Activated T-cell treated with anti-CD3 and anti-CD28 coated beads, Interleukin-2, amount 50 U/mL, for 72 hours (primary cell): Measurements from ENCODE around the gene DHCR24. TPM values are rescaled to one million over a fixed set of nuclear protein-coding genes. Genes with fewer than 3 reads are reported as not detected.
"Not testable (repeated sequence)": the region's sequence is repeated elsewhere in the genome, so short reads cannot be mapped to it uniquely, and the experiment has no call there.

Experiments used
- ATAC-seq, 2 donors: fragments of 150-1000 bp; cut with Tn5 transposase; replicated peaks in 1 of 2; 2 replicates each; pipeline ENCODE4 v1.10.0; 2021; ENCODE audit warnings: moderate library complexity in 2 of 2, mild to moderate bottlenecking in 1 of 2
- DNase-seq, 2 donors: peaks; one replicate each; pipeline ENCODE4 v3.0.0; 2021 to 2022; ENCODE audit warnings: mixed read lengths in 1 of 2
- H3K27ac Mint-ChIP-seq: one replicate; pipeline ENCODE4 v1.8.0; 2022; ENCODE audit warnings: mild to moderate bottlenecking, moderate library complexity, mixed read lengths
- H3K27me3 Mint-ChIP-seq: one replicate; pipeline ENCODE4 v1.8.0; 2022; ENCODE audit warnings: low read depth, mixed read lengths
- H3K36me3 Mint-ChIP-seq, 2 donors: one replicate each; pipeline ENCODE4 v1.8.0; 2022; ENCODE audit warnings: mixed read lengths in 2 of 2, mild to moderate bottlenecking in 1 of 2; ENCODE audit not compliant: insufficient read depth in 2 of 2
- H3K4me1 Mint-ChIP-seq: one replicate; pipeline ENCODE4 v1.8.0; 2022; ENCODE audit warnings: low read depth, mixed read lengths
- H3K4me3 Mint-ChIP-seq, 2 donors: one replicate each; pipeline ENCODE4 v1.8.0; 2022; ENCODE audit warnings: mild to moderate bottlenecking in 2 of 2, mixed read lengths in 2 of 2, moderate library complexity in 2 of 2
- H3K9me3 Mint-ChIP-seq, 2 donors: one replicate each; pipeline ENCODE4 v1.8.0; 2022; ENCODE audit warnings: mixed read lengths in 2 of 2
- total RNA-seq, 2 donors: library from RNA; stranded (reverse); gene quantifications; one replicate each; pipeline ENCODE4 v1.2.3, GENCODE V29; 2022

The DHCR24 gene
- total RNA-seq, 2 donors from 2014 or later: 17.3 to 17.7 TPM

GRCh38 chr1:54919367-54920359, 32.7 kb upstream of the DHCR24 start:
- H3K27ac Mint-ChIP-seq: no peak overlapping the region
- DNase-seq: no peak
- no peak for ATAC-seq
- H3K27me3 Mint-ChIP-seq: peaks cover 20% of the 10 kb centered on the region
- H3K4me1 Mint-ChIP-seq: no peaks in the 10 kb centered on the region
- H3K4me3 Mint-ChIP-seq: no peak overlapping the region
- H3K9me3 Mint-ChIP-seq: no peaks in the 10 kb centered on the region
- H3K36me3 Mint-ChIP-seq: no peaks in the 10 kb centered on the region

- H3K4me1 Mint-ChIP-seq, H3K27me3 Mint-ChIP-seq, H3K36me3 Mint-ChIP-seq, H3K9me3 Mint-ChIP-seq, DNase-seq, ATAC-seq, H3K27ac Mint-ChIP-seq, H3K4me3 Mint-ChIP-seq: not testable (repeated sequence)
Observed at GRCh38 chr1:54911076-54911475, 24.1 kb upstream of the DHCR24 start.

- no peak overlapping the region for H3K27ac Mint-ChIP-seq
- H3K4me3 Mint-ChIP-seq: no peak overlapping the region
- H3K4me1 Mint-ChIP-seq: no peaks in the 10 kb centered on the region
- H3K27me3 Mint-ChIP-seq: peaks cover 14% of the 10 kb centered on the region
- no peaks in the 10 kb centered on the region for H3K9me3 Mint-ChIP-seq
- ATAC-seq (no peak), DNase-seq (no peak)
- no peaks in the 10 kb centered on the region for H3K36me3 Mint-ChIP-seq
Observed at GRCh38 chr1:54906586-54906985, 19.6 kb upstream of the DHCR24 start.

GRCh38 chr1:54904476-54905048, 17.6 kb upstream of the DHCR24 start:
- Mint-ChIP-seq H3K4me1 (no peaks in the 10 kb centered on the region), H3K27me3 (peaks cover 14% of the 10 kb centered on the region), H3K9me3 (no peaks in the 10 kb centered on the region), H3K27ac (no peak overlapping the region), H3K36me3 (no peaks in the 10 kb centered on the region), H3K4me3 (no peak overlapping the region)
- ATAC-seq: no peak
- DNase-seq: no peak

- H3K27me3 Mint-ChIP-seq: peaks cover 17% of the 10 kb centered on the region
- H3K36me3 Mint-ChIP-seq: no peaks in the 10 kb centered on the region
Observed at GRCh38 chr1:54894271-54894670, 7.3 kb upstream of the DHCR24 start.

GRCh38 chr1:54892586-54892985, 5.6 kb upstream of the DHCR24 start:
- Mint-ChIP-seq H3K27ac (no peak overlapping the region), H3K4me1 (peaks cover 6% of the 10 kb centered on the region), H3K9me3 (no peaks in the 10 kb centered on the region), H3K4me3 (no peak overlapping the region), H3K27me3 (peaks cover 27% of the 10 kb centered on the region), H3K36me3 (no peaks in the 10 kb centered on the region)
- no peak for DNase-seq
- ATAC-seq: no peak

More at GRCh38 chr1:54894271-54894670, 7.3 kb upstream of the DHCR24 start:
- DNase-seq (no peak), ATAC-seq (peak in 1 of 2 donors; percentile 58)
- Mint-ChIP-seq H3K9me3 (no peaks in the 10 kb centered on the region), H3K4me1 (no peaks in the 10 kb centered on the region), H3K27ac (no peak overlapping the region), H3K4me3 (no peak overlapping the region)

- Mint-ChIP-seq H3K4me3 (no peak overlapping the region), H3K4me1 (peaks cover 30% of the 10 kb centered on the region), H3K27me3 (peaks cover 28% of the 10 kb centered on the region), H3K9me3 (no peaks in the 10 kb centered on the region), H3K27ac (no peak overlapping the region), H3K36me3 (no peaks in the 10 kb centered on the region)
- ATAC-seq: no peak
- DNase-seq: no peak
Observed at GRCh38 chr1:54889132-54889725, 2.2 kb upstream of the DHCR24 start.

GRCh38 chr1:54888080-54888733, 1.2 kb upstream of the DHCR24 start:
- H3K4me1 Mint-ChIP-seq: peaks cover 40% of the 10 kb centered on the region
- ATAC-seq (no peak), DNase-seq (no peak)
- peaks cover 28% of the 10 kb centered on the region for H3K27me3 Mint-ChIP-seq
- H3K27ac Mint-ChIP-seq: no peak overlapping the region
- peak overlapping the region; percentile 88 to 89 for H3K4me3 Mint-ChIP-seq
- H3K36me3 Mint-ChIP-seq: peaks cover 3 to 6% of the 10 kb centered on the region in 2 donors
- H3K9me3 Mint-ChIP-seq: no peaks in the 10 kb centered on the region

- H3K27ac Mint-ChIP-seq: no peak overlapping the region
- H3K4me1 Mint-ChIP-seq: peaks cover 41% of the 10 kb centered on the region
- H3K9me3 Mint-ChIP-seq: no peaks in the 10 kb centered on the region
- DNase-seq (no peak), ATAC-seq (no peak)
- peaks cover 3 to 6% of the 10 kb centered on the region in 2 donors for H3K36me3 Mint-ChIP-seq
- H3K27me3 Mint-ChIP-seq: peaks cover 28% of the 10 kb centered on the region
- peak overlapping the region; percentile 88 to 89 for H3K4me3 Mint-ChIP-seq
Observed at GRCh38 chr1:54887665-54888071, 673 bp upstream of the DHCR24 start.

- Mint-ChIP-seq H3K4me3 (peak overlapping the region; percentile 88 to 89), H3K27ac (peak overlapping the region; percentile 82), H3K4me1 (peaks cover 41% of the 10 kb centered on the region), H3K27me3 (peaks cover 20% of the 10 kb centered on the region), H3K9me3 (no peaks in the 10 kb centered on the region), H3K36me3 (peaks cover 6 to 11% of the 10 kb centered on the region in 2 donors)
- no peak for DNase-seq
- no peak for ATAC-seq
Observed at GRCh38 chr1:54885807-54886723, 930 bp downstream of the DHCR24 start.

GRCh38 chr1:54885237-54885679, 1.7 kb downstream of the DHCR24 start:
- Mint-ChIP-seq H3K27me3 (peaks cover 19% of the 10 kb centered on the region), H3K4me3 (peak overlapping the region; percentile 88 to 89), H3K9me3 (no peaks in the 10 kb centered on the region), H3K27ac (no peak overlapping the region), H3K4me1 (peaks cover 41% of the 10 kb centered on the region), H3K36me3 (peaks cover 6 to 11% of the 10 kb centered on the region in 2 donors)
- DNase-seq (no peak), ATAC-seq (no peak)

- H3K9me3 Mint-ChIP-seq: no peaks in the 10 kb centered on the region
- peaks cover 6 to 16% of the 10 kb centered on the region in 2 donors for H3K36me3 Mint-ChIP-seq
- peaks cover 41% of the 10 kb centered on the region for H3K4me1 Mint-ChIP-seq
- peak overlapping the region; percentile 88 to 89 for H3K4me3 Mint-ChIP-seq
- peaks cover 15% of the 10 kb centered on the region for H3K27me3 Mint-ChIP-seq
- H3K27ac Mint-ChIP-seq: no peak overlapping the region
- ATAC-seq: no peak
- no peak for DNase-seq
Observed at GRCh38 chr1:54884768-54885167, 2.2 kb downstream of the DHCR24 start.
